Measurements from ENCODE around the gene SHC3. TPM values are rescaled to one million over a fixed set of nuclear protein-coding genes. Genes with fewer than 3 reads are reported as not detected.

The SHC3 gene
- total and polyA plus RNA-seq, 2 donors from 2014 or later: 0.95 to 1.5 TPM

GRCh38 chr9:89096807-89097206, 81.8 kb downstream of the SHC3 start:
- H3K36me3 ChIP-seq (ENCODE audit: control insufficient read depth in 2 of 3, insufficient read depth in 3 of 3, low read length in 3 of 3): no peaks in the 10 kb centered on the region
- intact Hi-C loops (cut with DNase I): no loop called here
- no peaks in the 10 kb centered on the region for H3K27me3 ChIP-seq (ENCODE audit: control insufficient read depth, insufficient read depth, low read length)
- H3K4me3 ChIP-seq (ENCODE audit: low read length in 3 of 3): no peak overlapping the region
- FAIRE-seq (no peak), DNase-seq (no peak)
- no peak for TF ChIP-seq CTCF (IDR thresholded peaks at IDR 0.05; ENCODE audit: borderline replicate concordance, extremely low read depth, insufficient read depth)
- no peak overlapping the region for H3K27ac ChIP-seq (ENCODE audit: low read depth in 2 of 2, low read length in 2 of 2)
- H3K4me1 ChIP-seq (ENCODE audit: control insufficient read depth in 2 of 3, insufficient read depth in 2 of 3, low read depth in 1 of 3, low read length in 3 of 3): no peaks in the 10 kb centered on the region
- H3K9ac ChIP-seq (ENCODE audit: low read length in 3 of 3): no peak overlapping the region
- H3K9me3 ChIP-seq (ENCODE audit: control insufficient read depth in 2 of 3, insufficient read depth in 1 of 3, low read length in 3 of 3): no peaks in the 10 kb centered on the region

GRCh38 chr9:89095761-89096528, 82.7 kb downstream of the SHC3 start:
- no peak for TF ChIP-seq CTCF (IDR thresholded peaks at IDR 0.05; ENCODE audit: borderline replicate concordance, extremely low read depth, insufficient read depth)
- DNase-seq (no peak), FAIRE-seq (no peak)
- no peak overlapping the region for H3K4me3 ChIP-seq (ENCODE audit: low read length in 3 of 3)
- intact Hi-C loops (cut with DNase I): no loop called here
- no peaks in the 10 kb centered on the region for H3K36me3 ChIP-seq (ENCODE audit: control insufficient read depth in 2 of 3, insufficient read depth in 3 of 3, low read length in 3 of 3)
- H3K27me3 ChIP-seq (ENCODE audit: control insufficient read depth, insufficient read depth, low read length): no peaks in the 10 kb centered on the region
- H3K4me1 ChIP-seq (ENCODE audit: control insufficient read depth in 2 of 3, insufficient read depth in 2 of 3, low read depth in 1 of 3, low read length in 3 of 3): no peaks in the 10 kb centered on the region
- H3K9ac ChIP-seq (ENCODE audit: low read length in 3 of 3): no peak overlapping the region
- H3K27ac ChIP-seq (ENCODE audit: low read depth in 2 of 2, low read length in 2 of 2): no peak overlapping the region
- H3K9me3 ChIP-seq (ENCODE audit: control insufficient read depth in 2 of 3, insufficient read depth in 1 of 3, low read length in 3 of 3): no peaks in the 10 kb centered on the region

- H3K4me1 ChIP-seq (ENCODE audit: control insufficient read depth in 2 of 3, insufficient read depth in 2 of 3, low read depth in 1 of 3, low read length in 3 of 3): no peaks in the 10 kb centered on the region
- H3K36me3 ChIP-seq (ENCODE audit: control insufficient read depth in 2 of 3, insufficient read depth in 3 of 3, low read length in 3 of 3): no peaks in the 10 kb centered on the region
- intact Hi-C loops (cut with DNase I): no loop called here
- no peaks in the 10 kb centered on the region for H3K27me3 ChIP-seq (ENCODE audit: control insufficient read depth, insufficient read depth, low read length)
- TF ChIP-seq CTCF (IDR thresholded peaks at IDR 0.05; ENCODE audit: borderline replicate concordance, extremely low read depth, insufficient read depth): no peak
- FAIRE-seq (no peak), DNase-seq (no peak)
- no peak overlapping the region for H3K27ac ChIP-seq (ENCODE audit: low read depth in 2 of 2, low read length in 2 of 2)
- no peak overlapping the region for H3K4me3 ChIP-seq (ENCODE audit: low read length in 3 of 3)
- no peak overlapping the region for H3K9ac ChIP-seq (ENCODE audit: low read length in 3 of 3)
- H3K9me3 ChIP-seq (ENCODE audit: control insufficient read depth in 2 of 3, insufficient read depth in 1 of 3, low read length in 3 of 3): no peaks in the 10 kb centered on the region
Observed at GRCh38 chr9:89093201-89093975, 85.2 kb downstream of the SHC3 start.

Data from kidney (tissue), 14 donors.